Parathyroid adenoma (tissue), 2 donors: ENCODE measurements around the gene HIPK1.

ENCODE experiments used
- H2AFZ ChIP-seq: fragments of 300-600 bp; sonication (generic); one replicate; pipeline ENCODE4 v1.7.0; 2017; ENCODE audit warnings: antibody characterized with exemption, mild to moderate bottlenecking
- H3K27ac ChIP-seq: fragments of 300-600 bp; sonication (generic); one replicate; pipeline ENCODE4 v1.7.0; 2017
- H3K27me3 ChIP-seq: fragments of 300-600 bp; sonication (generic); one replicate; pipeline ENCODE4 v1.7.0; 2017; ENCODE audit warnings: low read length; ENCODE audit not compliant: control insufficient read depth, insufficient read depth
- H3K36me3 ChIP-seq: fragments of 300-600 bp; sonication (generic); one replicate; pipeline ENCODE4 v1.7.0; 2017; ENCODE audit warnings: low read length; ENCODE audit not compliant: control insufficient read depth, insufficient read depth
- H3K4me1 ChIP-seq: fragments of 300-600 bp; sonication (generic); one replicate; pipeline ENCODE4 v1.7.0; 2017; ENCODE audit warnings: control low read depth
- H3K4me2 ChIP-seq: fragments of 300-600 bp; sonication (generic); one replicate; pipeline ENCODE4 v1.7.0; 2017; ENCODE audit warnings: low read length
- H3K4me3 ChIP-seq: fragments of 300-600 bp; sonication (generic); one replicate; pipeline ENCODE4 v1.7.0; 2017; ENCODE audit warnings: low read depth, low read length
- H3K79me2 ChIP-seq: fragments of 300-600 bp; sonication (generic); one replicate; pipeline ENCODE4 v1.7.0; 2017; ENCODE audit warnings: control low read depth
- H3K9ac ChIP-seq: fragments of 300-600 bp; sonication (generic); one replicate; pipeline ENCODE4 v1.7.0; 2017; ENCODE audit warnings: mild to moderate bottlenecking
- H3K9me3 ChIP-seq: fragments of 300-600 bp; sonication (generic); one replicate; pipeline ENCODE4 v1.7.0; 2017; ENCODE audit warnings: low read length; ENCODE audit not compliant: control insufficient read depth
- CTCF ChIP-seq: fragments of 300-600 bp; sonication (generic); IDR thresholded peaks from one replicate; pipeline ENCODE4 v1.7.0; 2017; ENCODE audit warnings: antibody characterized with exemption, mild to moderate bottlenecking
- donor health status: primary hyperparathyroidism.

HIPK1 gene

GRCh38 chr1:114024049-114024448 lies 94.9 kb downstream of the HIPK1 start:
- Histone ChIP-seq H3K27me3 (peaks cover 3% of the 10 kb centered on the region), H3K27ac (no peak overlapping the region), H3K4me1 (no peaks in the 10 kb centered on the region), H3K4me2 (no peak overlapping the region), H3K79me2 (no peaks in the 10 kb centered on the region), H3K36me3 (no peaks in the 10 kb centered on the region), H3K9me3 (no peaks in the 10 kb centered on the region), H3K9ac (no peak overlapping the region), H3K4me3 (no peak overlapping the region), H2AFZ (no peak overlapping the region)
- no peak for TF ChIP-seq CTCF

- no peak overlapping the region for H2AFZ ChIP-seq
- no peaks in the 10 kb centered on the region for H3K36me3 ChIP-seq
- no peaks in the 10 kb centered on the region for H3K79me2 ChIP-seq
- no peak overlapping the region for H3K4me2 ChIP-seq
- H3K9ac ChIP-seq: no peak overlapping the region
- H3K4me3 ChIP-seq: no peak overlapping the region
- H3K27ac ChIP-seq: no peak overlapping the region
- H3K9me3 ChIP-seq: no peaks in the 10 kb centered on the region
- no peaks in the 10 kb centered on the region for H3K4me1 ChIP-seq
- no peak for TF ChIP-seq CTCF
- H3K27me3 ChIP-seq: peaks cover 3% of the 10 kb centered on the region
Observed at GRCh38 chr1:114025609-114026401, 96.7 kb downstream of the HIPK1 start.

GRCh38 chr1:114026797-114027196 lies 97.7 kb downstream of the HIPK1 start:
- Histone ChIP-seq H3K36me3 (no peaks in the 10 kb centered on the region), H3K27me3 (peaks cover 3% of the 10 kb centered on the region), H3K4me2 (no peak overlapping the region), H3K27ac (no peak overlapping the region), H3K4me3 (no peak overlapping the region), H3K79me2 (no peaks in the 10 kb centered on the region), H2AFZ (no peak overlapping the region), H3K4me1 (no peaks in the 10 kb centered on the region), H3K9me3 (no peaks in the 10 kb centered on the region), H3K9ac (no peak overlapping the region)
- no peak for TF ChIP-seq CTCF
